IPS-NIHi11 (cell line): Measurements from ENCODE around the gene IFNA16.
"Not testable (repeated sequence)": the region's sequence is repeated elsewhere in the genome, so short reads cannot be mapped to it uniquely, and the experiment has no call there.

Experiments used
- DNase-seq: peaks from one replicate; pipeline ENCODE4 v3.0.0; 2012; ENCODE audit warnings: mixed read lengths, low spot score

IFNA16 gene

GRCh38 chr9:21194867-21195776 is 22.0 kb downstream of the IFNA16 start:
- not testable (repeated sequence) for DNase-seq

GRCh38 chr9:21187487-21187886 is 29.6 kb downstream of the IFNA16 start, which contains the start of gene IFNA4:
Gene IFNA4, minus strand, starts transcription at chr9:21187587. Its CDS starts 56 bp downstream, at chr9:21187531.
- not testable (repeated sequence) for DNase-seq

GRCh38 chr9:21182810-21183736 is 34.0 kb downstream of the IFNA16 start:
- not testable (repeated sequence) for DNase-seq

GRCh38 chr9:21174671-21175070 is 42.4 kb downstream of the IFNA16 start:
- DNase-seq, result no peak

- DNase-seq, result no peak
These were observed 45.0 kb downstream of the IFNA16 start for GRCh38 chr9:21172156-21172555.

- DNase-seq, result no peak
These were observed 45.8 kb downstream of the IFNA16 start for GRCh38 chr9:21171351-21171750.

- not testable (repeated sequence) for DNase-seq
These were observed 50.6 kb downstream of the IFNA16 start, which contains the start of gene IFNA21 for GRCh38 chr9:21166560-21166959. Gene IFNA21, minus strand, starts transcription at chr9:21166660. Its CDS starts 48 bp downstream, at chr9:21166612.
